H9 (cell line): ENCODE measurements around the gene DAZAP1. TPM values are rescaled to one million over a fixed set of nuclear protein-coding genes. Genes with fewer than 3 reads are reported as not detected.
A peak's percentile ranks its signal among the peaks of the same experiment; 100 is the strongest.

Experiments
- DNase-seq: peaks from one replicate; pipeline ENCODE4 v3.0.0-alpha.2; 2017
- H2AFZ ChIP-seq: one replicate; pipeline ENCODE4 v1.6.1; 2013; ENCODE audit warnings: mild to moderate bottlenecking, low read length, control low read depth, moderate library complexity
- H2AK5ac ChIP-seq: 2 replicates; pipeline ENCODE4 v1.6.1; 2013; ENCODE audit warnings: low read length, control low read depth, mixed read lengths; ENCODE audit not compliant: insufficient read length
- H2BK120ac ChIP-seq: one replicate; pipeline ENCODE4 v1.6.1; 2013; ENCODE audit warnings: low read depth, mild to moderate bottlenecking, low read length, control low read depth, inconsistent platforms; ENCODE audit not compliant: poor library complexity, severe bottlenecking
- H2BK12ac ChIP-seq: 2 replicates; pipeline ENCODE4 v1.6.1; 2013; ENCODE audit warnings: low read length, control low read depth, mixed read lengths, low read depth; ENCODE audit not compliant: insufficient read length
- H2BK15ac ChIP-seq: 2 replicates; pipeline ENCODE4 v1.6.1; 2013; ENCODE audit warnings: low read depth, low read length, control low read depth
- H2BK20ac ChIP-seq: one replicate; pipeline ENCODE4 v1.6.1; 2013; ENCODE audit warnings: low read depth, mild to moderate bottlenecking, low read length, control low read depth, inconsistent platforms; ENCODE audit not compliant: poor library complexity, severe bottlenecking
- H2BK5ac ChIP-seq: 2 replicates; pipeline ENCODE4 v1.6.1; 2013; ENCODE audit warnings: low read length, control low read depth, mixed read lengths; ENCODE audit not compliant: insufficient read length
- H3K14ac ChIP-seq: 2 replicates; pipeline ENCODE4 v1.6.1; 2013; ENCODE audit warnings: low read length, control low read depth; ENCODE audit not compliant: insufficient read depth
- H3K18ac ChIP-seq: 2 replicates; pipeline ENCODE4 v1.6.1; 2013; ENCODE audit warnings: low read depth, mild to moderate bottlenecking, mixed read lengths, low read length, control low read depth; ENCODE audit not compliant: insufficient read length
- H3K23ac ChIP-seq: 2 replicates; pipeline ENCODE4 v1.6.1; 2013; ENCODE audit warnings: low read length, control low read depth, mixed read lengths, low read depth; ENCODE audit not compliant: insufficient read length
- H3K23me2 ChIP-seq: 2 replicates; pipeline ENCODE4 v1.6.1; 2013; ENCODE audit warnings: low read depth, mild to moderate bottlenecking, mixed read lengths, low read length, control low read depth; ENCODE audit not compliant: insufficient read length, poor library complexity, severe bottlenecking
- H3K27ac ChIP-seq: 2 replicates; pipeline ENCODE4 v1.5.1; 2013; ENCODE audit warnings: low read length, control low read depth, mixed read lengths, low read depth; ENCODE audit not compliant: insufficient read length
- H3K27me3 ChIP-seq: 2 replicates; pipeline ENCODE4 v1.6.1; 2013; ENCODE audit warnings: low read length, control low read depth, inconsistent platforms; ENCODE audit not compliant: insufficient read depth
- H3K4ac ChIP-seq: 2 replicates; pipeline ENCODE4 v1.6.1; 2013; ENCODE audit warnings: low read depth, mild to moderate bottlenecking, control low read depth, inconsistent platforms, low read length, moderate library complexity
- H3K4me1 ChIP-seq: 2 replicates; pipeline ENCODE4 v1.6.1; 2013; ENCODE audit warnings: low read length, control low read depth, inconsistent platforms; ENCODE audit not compliant: insufficient read depth
- H3K4me2 ChIP-seq: 2 replicates; pipeline ENCODE4 v1.6.1; 2013; ENCODE audit warnings: low read length, control low read depth, mixed read lengths; ENCODE audit not compliant: insufficient read length, insufficient read depth
- H3K56ac ChIP-seq: 2 replicates; pipeline ENCODE4 v1.6.1; 2013; ENCODE audit warnings: low read depth, mild to moderate bottlenecking, mixed read lengths, low read length, control low read depth; ENCODE audit not compliant: insufficient read length
- H3K79me1 ChIP-seq: 2 replicates; pipeline ENCODE4 v1.6.1; 2013; ENCODE audit warnings: low read depth, mild to moderate bottlenecking, moderate library complexity, low read length, control low read depth, inconsistent platforms; ENCODE audit not compliant: insufficient read depth, poor library complexity, severe bottlenecking
- H3K79me2 ChIP-seq: 2 replicates; pipeline ENCODE4 v1.6.1; 2013; ENCODE audit warnings: low read length, control low read depth, inconsistent platforms; ENCODE audit not compliant: insufficient read depth
- H3K9ac ChIP-seq: 2 replicates; pipeline ENCODE4 v1.6.1; 2013; ENCODE audit warnings: low read length, control low read depth, mixed read lengths; ENCODE audit not compliant: insufficient read length; ENCODE audit errors: extremely low read depth
- H3K9me3 ChIP-seq: one replicate; pipeline ENCODE4 v1.6.1; 2013; ENCODE audit warnings: low read depth, low read length, inconsistent platforms; ENCODE audit not compliant: control insufficient read depth
- H3T11ph ChIP-seq: one replicate; pipeline ENCODE4 v1.6.1; 2013; ENCODE audit warnings: mild to moderate bottlenecking, low read length, control low read depth, inconsistent platforms
- H4K20me1 ChIP-seq: one replicate; pipeline ENCODE4 v1.6.1; 2013; ENCODE audit not compliant: control insufficient read depth, insufficient read length, insufficient read depth
- H4K5ac ChIP-seq: 2 replicates; pipeline ENCODE4 v1.6.1; 2013; ENCODE audit warnings: low read depth, mild to moderate bottlenecking, mixed read lengths, low read length, control low read depth; ENCODE audit not compliant: insufficient read length
- H4K8ac ChIP-seq: replicated peaks from 2 replicates; pipeline ENCODE4 v1.6.1; 2013; ENCODE audit warnings: low read length, control low read depth, mixed read lengths, low read depth; ENCODE audit not compliant: insufficient read length
- H4K91ac ChIP-seq: 2 replicates; pipeline ENCODE4 v1.6.1; 2013; ENCODE audit warnings: low read depth, mild to moderate bottlenecking, moderate library complexity, mixed read lengths, low read length, control low read depth; ENCODE audit not compliant: insufficient read length
- H3K27ac Mint-ChIP-seq, 3 experiments: 2 replicates in 2 of 3; 3 replicates in 1 of 3; pipeline ENCODE4 v1.8.0; 2020 to 2021; ENCODE audit warnings: mixed read lengths in 3 of 3, mild to moderate bottlenecking in 1 of 3, moderate library complexity in 1 of 3
- H3K27me3 Mint-ChIP-seq: 2 replicates; pipeline ENCODE4 v1.8.0; 2021; ENCODE audit warnings: low read depth, mild to moderate bottlenecking, moderate library complexity, mixed read lengths
- H3K36me3 Mint-ChIP-seq, 3 experiments: 2 replicates in 2 of 3; 3 replicates in 1 of 3; pipeline ENCODE4 v1.8.0; 2020 to 2021; ENCODE audit warnings: low read depth in 3 of 3, mixed read lengths in 3 of 3; ENCODE audit not compliant: insufficient read depth in 1 of 3
- H3K4me1 Mint-ChIP-seq, 2 experiments: 2 replicates each; pipeline ENCODE4 v1.8.0; 2020; ENCODE audit warnings: mixed read lengths in 2 of 2
- H3K4me3 Mint-ChIP-seq, 2 experiments: 2 replicates in 1 of 2; 3 replicates in 1 of 2; pipeline ENCODE4 v1.8.0; 2020 to 2021; ENCODE audit warnings: mild to moderate bottlenecking in 2 of 2, mixed read lengths in 2 of 2, moderate library complexity in 1 of 2
- H3K9me3 Mint-ChIP-seq, 2 experiments: 2 replicates in 1 of 2; 3 replicates in 1 of 2; pipeline ENCODE4 v1.8.0; 2020; ENCODE audit warnings: mild to moderate bottlenecking in 2 of 2, mixed read lengths in 2 of 2, moderate library complexity in 1 of 2
- CTCF ChIP-seq: fragments of 200-600 bp; sonication (generic); conservative IDR thresholded peaks from 3 replicates; pipeline ENCODE4 v1.8.0; 2021; ENCODE audit warnings: antibody characterized with exemption, mild to moderate bottlenecking
- WGBS: extraction: QIAGEN DNeasy Blood & Tissue Kit; methylation state at CpG from one replicate; pipeline ENCODE4 v1.1.7; 2013; ENCODE audit warnings: missing lambda C conversion rate, low lambda C conversion rate, mixed read lengths; ENCODE audit not compliant: insufficient read length; ENCODE audit errors: extremely low coverage; 5-methylcytosine and 5-hydroxymethylcytosine counted together
- total RNA-seq: library from RNA; stranded (reverse); gene quantifications from 2 replicates; pipeline ENCODE4 v1.2.1, GENCODE V29; 2021

Gene DAZAP1
- total RNA-seq, 1 experiment from 2014 or later, result 265 TPM

GRCh38 chr19:1438035-1438932, 30.9 kb downstream of the DAZAP1 start, which contains the start of gene RPS15:
TSS of gene RPS15 (plus strand) at chr19:1438396. CDS start at chr19:1438426, 30 bp downstream.
- Mint-ChIP-seq H3K36me3 (peaks cover 32 to 58% (median 49%) of the 10 kb centered on the region in 3 experiments), H3K4me3 (peak within 1 kb of the TSS; percentile 96 to 98)

More at GRCh38 chr19:1438035-1438932, 30.9 kb downstream of the DAZAP1 start, which contains the start of gene RPS15:
- peak; percentile 95 for DNase-seq
- Histone ChIP-seq H4K5ac (no peak within 1 kb of the TSS), H2BK12ac (no peak within 1 kb of the TSS), H3K79me2 (peaks cover 11% of the 10 kb centered on the region; the same call in 1 of the 2 replicates), H3K4ac (peak within 1 kb of the TSS; percentile 43; the same call in 1 of the 2 replicates), H3K14ac (peak within 1 kb of the TSS; percentile 97), H3K18ac (peak within 1 kb of the TSS; percentile 80), H2BK15ac (no peak within 1 kb of the TSS), H3K9ac (peak within 1 kb of the TSS; percentile 97), H2BK120ac (no peak within 1 kb of the TSS), H3K79me1 (peaks cover 12% of the 10 kb centered on the region), H3K4me2 (peak within 1 kb of the TSS; percentile 64), H3T11ph (no peak within 1 kb of the TSS), H2BK5ac (peak within 1 kb of the TSS; percentile 14), H2BK20ac (no peak within 1 kb of the TSS), H2AK5ac (no peak within 1 kb of the TSS), H4K8ac (no peak within 1 kb of the TSS), H3K56ac (no peak within 1 kb of the TSS), H3K9me3 (no peaks in the 10 kb centered on the region), H3K23ac (no peak within 1 kb of the TSS), H3K27ac (no peak within 1 kb of the TSS), H4K91ac (peak within 1 kb of the TSS; percentile 78), H3K23me2 (peaks cover 5% of the 10 kb centered on the region), H4K20me1 (no peaks in the 10 kb centered on the region), H3K4me1 (no peaks in the 10 kb centered on the region), H3K27me3 (no peaks in the 10 kb centered on the region), H2AFZ (no peak within 1 kb of the TSS)
- Mint-ChIP-seq H3K4me1 (peaks cover 0 to 20% of the 10 kb centered on the region in 2 experiments), H3K27ac (peak within 1 kb of the TSS; percentile 99 to 100 (median 100)), H3K9me3 (no peaks in the 10 kb centered on the region), H3K27me3 (no peaks in the 10 kb centered on the region; the same call in 1 of the 2 replicates)
- TF ChIP-seq CTCF, result peak; percentile 95
- no CpG with 5 or more reads among the region's 100 CpGs for WGBS
